Heart left ventricle (tissue), 16 donors: ENCODE data around the gene RAD51B. TPM values are rescaled to one million over a fixed set of nuclear protein-coding genes. Genes with fewer than 3 reads are reported as not detected.

Experiments used
- ATAC-seq, 4 donors: fragments of 200-7000 bp; cut with Tn5 transposase; one replicate each; pipeline ENCODE4 v1.9.1; 2020 to 2022; ENCODE audit warnings: moderate library complexity in 4 of 4, mild to moderate bottlenecking in 3 of 4, moderate number of reproducible peaks in 1 of 4
- DNase-seq, 5 donors: peaks; one replicate each; pipeline ENCODE4 v3.0.0-alpha.2; 2020
- H3K27ac ChIP-seq, 12 donors: fragments of 200-600 bp; sonication (generic) in 4 of 12; one replicate each; pipeline versions ENCODE4 v1.5.0 to v1.8.0; 2016 to 2022; ENCODE audit warnings: mild to moderate bottlenecking in 2 of 12
- H3K27me3 ChIP-seq, 9 donors: fragments of 200-600 bp; sonication (generic) in 2 of 9; one replicate each; pipeline versions ENCODE4 v1.5.1 to v1.8.0; 2016 to 2022; ENCODE audit warnings: mild to moderate bottlenecking in 3 of 9
- H3K36me3 ChIP-seq, 9 donors: fragments of 200-600 bp; sonication (generic) in 2 of 9; one replicate each; pipeline versions ENCODE4 v1.5.0 to v1.8.0; 2018 to 2022; ENCODE audit warnings: mild to moderate bottlenecking in 2 of 9
- H3K4me1 ChIP-seq, 12 donors: fragments of 200-600 bp; sonication (generic) in 4 of 12; one replicate each; pipeline versions ENCODE4 v1.5.0 to v1.8.0; 2016 to 2022; ENCODE audit warnings: mild to moderate bottlenecking in 3 of 12
- H3K4me3 ChIP-seq, 12 donors: fragments of 200-600 bp; sonication (generic) in 4 of 12; one replicate each; pipeline versions ENCODE4 v1.5.0 to v1.8.0; 2017 to 2022; ENCODE audit warnings: mild to moderate bottlenecking in 9 of 12, moderate library complexity in 4 of 12
- H3K9me3 ChIP-seq, 12 donors: fragments of 200-600 bp; sonication (generic) in 4 of 12; one replicate each; pipeline versions ENCODE4 v1.5.0 to v1.8.0; 2016 to 2022; ENCODE audit warnings: mild to moderate bottlenecking in 1 of 12
- POLR2A ChIP-seq, 2 donors: fragments of 450-650 bp; IDR thresholded peaks; one replicate each; pipeline ENCODE4 v1.6.1; 2017; ENCODE audit warnings: antibody characterized with exemption in 2 of 2, mild to moderate bottlenecking in 2 of 2, moderate library complexity in 2 of 2
- WGBS, 4 donors: extraction: QIAGEN DNeasy Blood & Tissue Kit in 2 of 4; methylation state at CpG; one replicate each; pipeline versions ENCODE4 v1.1.5 to v1.1.7; 2013 to 2018; 5-methylcytosine and 5-hydroxymethylcytosine counted together
- intact Hi-C, 10 donors: fragments of 100-400 bp; cut with DNase I; formaldehyde crosslinking; loops; one replicate each; pipeline versions ENCODE4 v1.11.1 to v1.14.2; 2022
- polyA plus RNA-seq, 2 donors: library from polyadenylated mRNA; stranded (reverse); fragments of 200-250 nt; gene quantifications; one replicate each; pipeline ENCODE4 v1.2.3, GENCODE V29; 2013
- total RNA-seq, 9 donors: library from RNA; depleted of rRNA in 2 of 9; stranded (reverse); fragments of >200 nt in 2 of 9; fragmentation: NEBNext Ultra II Directional in 3 of 9; extraction: Animal tissue kit (Norgen Biotek cat#: 25700) in 3 of 9; gene quantifications; one replicate each; pipeline versions ENCODE4 v1.1.0 to v1.2.4, GENCODE V29; 2016 to 2023
- TF ChIP-seq, protein P1 (sequence below), 12 donors: fragments of 200-600 bp; sonication (generic) in 4 of 12; IDR thresholded peaks; one replicate each; pipeline versions ENCODE4 v1.5.0 to v1.8.0; 2018 to 2022; ENCODE audit warnings: antibody characterized with exemption in 12 of 12, mild to moderate bottlenecking in 5 of 12
- donor health status: ischemic (EF 13 %, LVEDD 7.1; RV severe dilation, severe dysfunction).
- donor health status: healthy with polysubstance abuse.
- donor health status: DM: no; HTN: yes; CAD: no.
- donor health status: DM: no; HTN: no; CAD: no.
- donor health status: ischemic (EF 25% LVEDD 6.9; RV normal size, moderate dysfunction).
- donor health status: ischemic (EF 25% LVEDD 5.7; RV mildly dilated, moderate dysfunction).
- donor health status: healthy.
- donor health status: DM: yes; HTN: yes; CAD: no.
- donor health status: ischemic (EF 35%, LVEDD 5.7; RV mildly dilated, moderate dysfunction).
- donor health status: nonischemic (EF 11% LVEDD 7.7; RV severe dilation, severe dysfunction).
- donor health status: DM: yes; HTN: yes; CAD: no.
- donor health status: PGD.
- donor health status: ischemic (EF 29% LVEDD 5.4; RV normal size, mild dysfunction).
- donor health status: nonischemic (EF 23%, LVEDD 6.1; RV moderate dilation, normal function).

RAD51B gene
- total and polyA plus RNA-seq, 11 donors: 1.3 to 11.3 (median 3.2) TPM

DNA sequence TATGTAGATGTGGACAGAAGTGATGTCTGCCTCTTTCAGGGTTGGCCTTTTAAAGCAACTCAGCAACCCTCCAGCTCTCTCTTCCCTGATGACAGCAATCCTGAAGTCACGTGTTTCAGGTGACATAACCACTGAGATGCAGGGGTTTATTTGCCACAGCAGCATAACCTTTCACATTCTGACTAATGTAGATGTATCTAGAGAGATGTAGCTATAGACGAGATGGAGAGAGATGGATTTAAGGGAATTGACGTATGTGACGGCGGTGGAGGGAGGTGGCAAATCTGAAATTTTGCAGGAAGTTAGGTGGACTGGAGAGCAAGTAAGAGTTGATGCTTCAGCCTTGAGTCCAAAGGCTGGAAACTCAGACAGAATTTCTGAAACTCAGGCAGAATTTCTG lies 847.3 kb downstream of the RAD51B start:
- Histone ChIP-seq H3K27ac (peak overlapping the region in 8 of 12 donors; percentile 2 to 75 (median 56)), H3K4me3 (no peak overlapping the region), H3K4me1 (peaks cover 4 to 75% (median 56%) of the 10 kb centered on the region in 12 donors), H3K27me3 (no peaks in the 10 kb centered on the region), H3K36me3 (no peaks in the 10 kb centered on the region), H3K9me3 (no peaks in the 10 kb centered on the region)
- DNase-seq (no peak), ATAC-seq (no peak)
- 96 to 98% (median 97%) methylated on average over 5 of the region's 5 CpGs for WGBS, 4 donors
- TF ChIP-seq POLR2A (IDR thresholded peaks at IDR 0.05): no peak
- TF ChIP-seq, protein P1, sequence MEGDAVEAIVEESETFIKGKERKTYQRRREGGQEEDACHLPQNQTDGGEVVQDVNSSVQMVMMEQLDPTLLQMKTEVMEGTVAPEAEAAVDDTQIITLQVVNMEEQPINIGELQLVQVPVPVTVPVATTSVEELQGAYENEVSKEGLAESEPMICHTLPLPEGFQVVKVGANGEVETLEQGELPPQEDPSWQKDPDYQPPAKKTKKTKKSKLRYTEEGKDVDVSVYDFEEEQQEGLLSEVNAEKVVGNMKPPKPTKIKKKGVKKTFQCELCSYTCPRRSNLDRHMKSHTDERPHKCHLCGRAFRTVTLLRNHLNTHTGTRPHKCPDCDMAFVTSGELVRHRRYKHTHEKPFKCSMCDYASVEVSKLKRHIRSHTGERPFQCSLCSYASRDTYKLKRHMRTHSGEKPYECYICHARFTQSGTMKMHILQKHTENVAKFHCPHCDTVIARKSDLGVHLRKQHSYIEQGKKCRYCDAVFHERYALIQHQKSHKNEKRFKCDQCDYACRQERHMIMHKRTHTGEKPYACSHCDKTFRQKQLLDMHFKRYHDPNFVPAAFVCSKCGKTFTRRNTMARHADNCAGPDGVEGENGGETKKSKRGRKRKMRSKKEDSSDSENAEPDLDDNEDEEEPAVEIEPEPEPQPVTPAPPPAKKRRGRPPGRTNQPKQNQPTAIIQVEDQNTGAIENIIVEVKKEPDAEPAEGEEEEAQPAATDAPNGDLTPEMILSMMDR (IDR thresholded peaks at IDR 0.05): no peak
- intact Hi-C loops: loop anchor here in 3 of 10 donors (5.0 to 10.0 kb wide), 2 partner anchors 120 to 122 kb away; no protein-coding TSS in a partner anchor

DNA sequence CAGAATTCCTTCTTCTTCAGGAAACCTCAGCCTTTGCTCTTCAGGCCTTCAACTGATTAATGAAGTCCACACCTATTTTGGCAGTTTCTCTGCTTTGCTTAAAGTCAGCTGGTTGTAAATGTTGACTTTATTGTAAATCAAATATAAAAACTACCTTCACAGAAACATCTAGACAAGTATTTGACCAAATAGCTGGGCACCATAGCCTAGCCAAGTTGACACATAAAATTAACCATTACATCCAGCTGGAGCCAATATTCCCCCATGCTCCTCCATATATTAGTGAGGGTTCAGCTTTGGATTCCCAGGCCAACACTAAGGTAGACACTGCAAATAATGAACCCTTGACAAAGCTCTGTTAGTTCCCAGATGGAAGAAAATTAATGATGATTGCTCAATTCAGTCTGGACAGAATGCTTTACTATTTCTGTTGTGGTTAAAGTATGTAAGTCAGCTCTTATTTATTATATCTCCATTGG lies 847.8 kb downstream of the RAD51B start:
- Histone ChIP-seq H3K4me1 (peaks cover 7 to 76% (median 60%) of the 10 kb centered on the region in 12 donors), H3K4me3 (no peak overlapping the region), H3K36me3 (no peaks in the 10 kb centered on the region), H3K9me3 (no peaks in the 10 kb centered on the region), H3K27me3 (no peaks in the 10 kb centered on the region), H3K27ac (peak overlapping the region in 2 of 12 donors; percentile 36 to 75)
- intact Hi-C loops: loop anchor here in 3 of 10 donors (5.0 to 10.0 kb wide), 2 partner anchors 120 to 123 kb away; no protein-coding TSS in a partner anchor
- no peak for DNase-seq
- no peak for TF ChIP-seq POLR2A (IDR thresholded peaks at IDR 0.05)
- TF ChIP-seq, protein P1 (IDR thresholded peaks at IDR 0.05): no peak
- no peak for ATAC-seq

DNA sequence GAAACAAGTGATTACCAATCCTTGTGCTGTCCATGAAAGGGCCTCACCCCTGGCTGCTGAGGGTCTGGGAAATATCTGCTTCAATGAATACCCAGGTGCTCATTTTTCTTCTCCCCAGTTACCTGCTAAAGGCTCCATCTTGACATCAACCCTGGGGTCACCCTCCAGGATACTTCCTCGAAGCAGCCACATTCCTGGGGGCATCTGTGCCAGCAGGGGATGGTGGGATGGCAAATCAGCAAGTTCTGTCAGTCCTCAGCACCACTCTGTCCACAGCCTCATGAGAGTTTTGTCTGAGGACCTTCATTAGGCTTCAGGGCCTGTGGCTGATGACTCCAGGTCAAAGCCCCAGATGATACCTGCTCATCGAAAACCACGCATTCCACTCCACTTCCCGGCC lies 848.4 kb downstream of the RAD51B start:
- ATAC-seq: no peak
- no peak for TF ChIP-seq POLR2A (IDR thresholded peaks at IDR 0.05)
- TF ChIP-seq, protein P1 (IDR thresholded peaks at IDR 0.05): no peak
- intact Hi-C loops: loop anchor here in 3 of 10 donors (5.0 to 10.0 kb wide), 2 partner anchors 119 to 123 kb away; no protein-coding TSS in a partner anchor
- DNase-seq: no peak
- no peaks in the 10 kb centered on the region for H3K27me3 ChIP-seq
- H3K27ac ChIP-seq: peak overlapping the region in 4 of 12 donors; percentile 8 to 75 (median 54)
- WGBS, 4 donors: 96 to 100% (median 99%) methylated on average over 4 of the region's 4 CpGs
- H3K9me3 ChIP-seq: no peaks in the 10 kb centered on the region
- H3K4me1 ChIP-seq: peaks cover 11 to 83% (median 67%) of the 10 kb centered on the region in 12 donors
- no peak overlapping the region for H3K4me3 ChIP-seq
- H3K36me3 ChIP-seq: no peaks in the 10 kb centered on the region

DNA sequence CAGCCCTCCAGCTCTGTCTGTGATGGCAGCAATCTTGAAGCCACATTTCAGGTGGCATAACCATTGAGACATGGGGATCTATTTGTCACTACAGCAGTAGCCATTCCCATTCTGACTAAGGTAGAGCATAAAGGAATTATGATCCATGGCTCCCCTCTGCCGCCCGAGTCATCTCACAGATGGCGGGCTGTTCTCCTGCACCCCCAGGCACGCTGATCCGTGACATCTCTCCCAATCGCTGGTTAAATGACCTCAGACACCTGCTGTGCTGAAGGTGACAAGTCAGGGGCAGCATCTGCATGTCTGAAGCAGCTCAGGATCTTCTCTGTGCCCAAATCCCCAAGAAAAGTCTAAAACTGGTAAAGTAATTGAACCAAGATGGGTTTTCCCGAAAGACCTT lies 849.0 kb downstream of the RAD51B start:
- no peak for TF ChIP-seq POLR2A (IDR thresholded peaks at IDR 0.05)
- TF ChIP-seq, protein P1 (IDR thresholded peaks at IDR 0.05): no peak
- 83 to 92% (median 90%) methylated on average over 7 of the region's 7 CpGs for WGBS, 4 donors
- intact Hi-C loops: loop anchor here in 3 of 10 donors (5.0 to 10.0 kb wide), 2 partner anchors 119 to 124 kb away; no protein-coding TSS in a partner anchor
- no peaks in the 10 kb centered on the region for H3K9me3 ChIP-seq
- no peaks in the 10 kb centered on the region for H3K36me3 ChIP-seq
- no peaks in the 10 kb centered on the region for H3K27me3 ChIP-seq
- no peak overlapping the region for H3K4me3 ChIP-seq
- peak overlapping the region in 8 of 12 donors; percentile 15 to 75 (median 50) for H3K27ac ChIP-seq
- DNase-seq (no peak), ATAC-seq (no peak)
- peaks cover 11 to 86% (median 69%) of the 10 kb centered on the region in 12 donors for H3K4me1 ChIP-seq
